Adipose tissue (tissue), 3 donors: ENCODE data around the gene TSPAN33. TPM values are rescaled to one million over a fixed set of nuclear protein-coding genes. Genes with fewer than 3 reads are reported as not detected.
"Not testable (repeated sequence)": the region's sequence is repeated elsewhere in the genome, so short reads cannot be mapped to it uniquely, and the experiment has no call there.

ENCODE experiments used
- H3K27ac ChIP-seq: one replicate; pipeline ENCODE4 v1.5.1; 2013; ENCODE audit warnings: low read depth, low read length
- WGBS, 3 donors: extraction: QIAGEN DNeasy Blood & Tissue Kit; methylation state at CpG; one replicate each; pipeline ENCODE4 v1.1.7; 2013; 5-methylcytosine and 5-hydroxymethylcytosine counted together
- polyA plus RNA-seq, 3 donors: library from polyadenylated mRNA; stranded (reverse); fragments of 200-250 nt; gene quantifications; one replicate each; pipeline ENCODE4 v1.2.3, GENCODE V29; 2013
- donor health status: healthy with polysubstance abuse.
- donor health status: Bipolar disorder and iron deficiency.
- donor health status: healthy.

Gene TSPAN33, protein sequence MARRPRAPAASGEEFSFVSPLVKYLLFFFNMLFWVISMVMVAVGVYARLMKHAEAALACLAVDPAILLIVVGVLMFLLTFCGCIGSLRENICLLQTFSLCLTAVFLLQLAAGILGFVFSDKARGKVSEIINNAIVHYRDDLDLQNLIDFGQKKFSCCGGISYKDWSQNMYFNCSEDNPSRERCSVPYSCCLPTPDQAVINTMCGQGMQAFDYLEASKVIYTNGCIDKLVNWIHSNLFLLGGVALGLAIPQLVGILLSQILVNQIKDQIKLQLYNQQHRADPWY
- polyA plus RNA-seq, result 1 to 10 TPM; 4.2 to 9.2 (median 6.1) TPM

DNA sequence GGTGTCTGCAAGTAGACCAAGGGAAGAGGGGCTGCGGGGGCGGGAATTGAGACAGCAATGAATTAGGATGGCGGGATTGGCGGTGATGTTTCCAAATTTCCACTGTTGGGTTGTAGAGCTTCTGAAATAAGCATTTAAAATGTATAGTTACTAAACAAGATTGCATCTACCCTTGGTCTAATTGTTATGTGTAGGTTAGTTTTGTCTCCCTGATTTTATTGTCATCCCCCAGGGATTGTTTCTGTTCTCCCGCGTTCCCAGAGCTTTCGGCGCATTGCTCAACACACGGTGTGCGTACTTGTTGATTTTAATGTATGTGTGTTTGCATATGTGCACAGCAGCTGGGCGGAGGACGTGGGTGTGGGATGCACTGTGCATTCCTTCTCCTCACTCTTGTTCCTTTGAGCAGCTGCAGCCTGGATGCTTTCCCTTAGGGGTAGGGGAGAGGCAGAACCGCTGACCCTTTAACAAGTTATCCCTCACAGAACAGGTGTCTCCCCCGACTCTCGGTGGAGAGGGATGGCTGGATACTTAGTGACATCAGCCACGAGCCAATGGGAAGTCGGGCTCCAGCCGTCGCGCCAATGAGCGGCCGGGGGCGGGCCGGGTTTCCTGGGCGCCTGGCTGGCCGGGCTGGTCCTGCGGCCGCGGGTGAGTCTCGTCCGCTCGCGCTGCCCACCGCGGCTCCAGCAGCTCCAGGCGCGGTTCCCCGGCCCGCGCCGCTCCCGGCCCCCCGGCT lies at the start of gene TSPAN33:
TSPAN33 (plus strand) TSS at position 613 of the 739 bp plus-strand sequence. CDS start 274 bp downstream, outside the sequence.
- 1 to 2% (median 2%) methylated on average over 33 to 43 of the region's 43 CpGs for WGBS, 3 donors
- H3K27ac ChIP-seq, result no peak within 1 kb of the TSS

DNA sequence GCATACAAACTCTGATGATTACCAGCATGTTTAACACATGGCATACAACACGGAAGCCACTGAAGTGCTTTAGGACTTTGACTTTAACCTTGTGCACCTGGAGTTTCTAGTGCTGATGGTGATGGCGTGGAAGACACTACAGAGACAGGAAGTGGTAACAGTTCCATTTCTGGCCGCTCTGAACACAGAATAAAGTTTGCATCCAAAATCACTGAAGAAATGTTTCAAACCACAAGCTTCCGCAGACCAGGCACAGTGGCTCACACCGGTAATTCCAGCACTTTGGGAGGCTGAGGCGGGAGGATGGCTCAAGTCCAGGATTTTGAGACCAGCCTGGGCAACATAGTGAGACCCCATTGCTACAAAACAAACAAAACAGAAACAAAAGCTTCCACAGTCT lies 49.2 kb upstream of the TSPAN33 start:
- H3K27ac ChIP-seq, result no peak overlapping the region
- WGBS, 3 donors, result 39 to 73% (median 51%) methylated on average over 6 of the region's 6 CpGs

DNA sequence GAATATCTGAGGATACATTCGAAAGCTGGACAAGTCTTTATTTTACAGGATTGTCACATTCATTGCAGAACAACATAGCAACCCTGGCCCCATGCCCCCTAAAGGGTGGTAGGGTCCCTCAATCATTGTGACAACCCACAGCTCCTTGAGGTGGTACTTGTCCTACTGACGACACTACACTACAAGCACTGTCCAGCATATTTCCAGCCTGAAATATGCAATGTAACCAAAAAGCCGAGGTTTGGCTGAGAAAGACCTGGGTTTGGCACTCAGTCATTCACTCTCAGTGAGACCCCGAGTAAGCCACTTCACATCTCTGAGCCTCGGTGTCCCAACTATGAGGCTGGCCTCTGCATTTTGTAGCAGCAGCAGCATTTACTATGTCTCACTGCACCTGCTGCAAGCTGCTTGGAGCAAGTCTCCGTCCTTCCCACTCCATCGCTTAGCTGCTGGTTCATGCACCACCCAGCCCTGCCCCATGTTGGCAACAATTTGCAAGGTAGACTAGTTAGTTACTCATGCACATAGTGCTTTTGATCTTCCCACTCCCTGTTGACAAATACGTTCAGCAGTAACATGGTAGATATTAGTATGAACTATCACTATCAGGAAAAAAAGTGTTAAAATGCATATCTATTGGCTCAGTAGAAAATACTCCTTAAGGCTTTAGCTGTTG lies 46.0 kb upstream of the TSPAN33 start:
- 74 to 91% (median 75%) methylated on average over 8 of the region's 8 CpGs for WGBS, 3 donors
- H3K27ac ChIP-seq, result no peak overlapping the region

DNA sequence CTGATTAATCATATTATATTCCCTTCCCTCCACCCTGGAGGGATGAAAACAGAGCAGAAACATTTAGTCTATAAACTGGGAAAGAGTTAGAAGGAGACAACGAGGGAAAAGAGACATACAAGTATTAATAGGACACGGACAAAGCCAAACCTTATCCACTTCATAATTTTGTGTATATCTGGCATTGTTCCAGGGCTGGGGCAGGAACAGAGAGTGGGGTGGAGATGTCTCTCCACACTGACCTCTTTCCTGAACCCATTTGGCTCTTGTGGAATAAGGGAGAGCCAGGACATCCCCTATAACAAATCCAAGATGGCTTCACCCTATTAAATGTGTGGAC lies 43.7 kb upstream of the TSPAN33 start:
- no peak overlapping the region for H3K27ac ChIP-seq
- 14 to 57% (median 31%) methylated on average over 2 of the region's 2 CpGs for WGBS, 3 donors

DNA sequence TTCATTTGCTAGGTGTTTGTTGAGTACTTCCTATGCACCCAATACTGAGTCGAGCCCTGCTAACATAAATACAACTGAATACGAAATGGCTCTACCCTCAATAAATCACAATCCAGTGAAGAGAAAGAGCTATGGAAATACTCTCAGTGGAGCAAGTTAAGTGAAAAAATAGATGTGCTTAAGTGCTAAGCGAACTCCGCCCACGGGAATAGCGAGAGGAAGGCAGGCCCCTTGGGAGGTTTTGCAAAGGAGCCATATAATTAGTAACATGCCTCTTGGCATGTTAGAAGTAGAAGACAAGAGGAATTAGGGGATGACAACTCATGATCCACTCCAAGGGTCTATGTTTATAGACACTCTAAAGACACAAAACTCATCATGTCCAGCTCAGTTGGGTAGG lies 42.8 kb upstream of the TSPAN33 start:
- 71 to 93% (median 78%) methylated on average over 6 of the region's 6 CpGs for WGBS, 3 donors
- H3K27ac ChIP-seq, result no peak overlapping the region

DNA sequence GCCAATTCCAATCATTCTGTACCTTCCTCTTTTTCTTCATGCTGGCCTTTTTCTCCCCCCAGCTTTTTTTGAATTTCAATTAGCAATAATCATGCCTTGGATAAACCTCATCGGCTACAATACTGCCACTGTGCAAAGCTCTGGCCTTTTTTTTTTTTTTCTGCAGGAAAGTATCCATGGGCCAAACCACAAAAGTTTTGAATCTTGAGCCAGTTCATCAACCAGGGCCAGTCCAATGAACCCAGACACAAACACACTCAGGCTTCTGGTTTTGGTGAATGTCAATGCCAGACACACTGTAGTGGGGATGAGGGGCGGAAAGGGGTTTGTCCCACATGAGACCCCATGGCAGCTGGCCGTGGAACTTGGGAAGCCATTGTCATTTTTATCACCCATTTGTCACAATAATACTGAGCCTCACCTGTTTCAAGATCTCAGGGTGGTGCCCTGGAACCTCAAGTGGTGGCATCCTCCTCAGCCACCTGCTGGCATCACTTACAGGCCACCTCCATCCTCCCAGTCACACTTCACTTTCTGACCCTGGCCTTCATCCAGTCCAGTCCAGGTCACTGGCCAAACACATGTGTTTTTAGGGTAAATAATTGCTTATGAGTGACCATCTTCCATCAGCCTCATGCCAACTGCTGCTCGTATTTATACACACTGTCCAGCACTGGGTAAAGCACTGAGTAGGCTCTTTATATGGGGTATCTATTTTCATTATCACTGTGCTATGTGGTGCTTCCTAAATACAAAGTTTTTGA lies 40.8 kb upstream of the TSPAN33 start:
- 93 to 97% (median 96%) methylated on average over 4 of the region's 4 CpGs for WGBS, 3 donors
- H3K27ac ChIP-seq, result no peak overlapping the region

DNA sequence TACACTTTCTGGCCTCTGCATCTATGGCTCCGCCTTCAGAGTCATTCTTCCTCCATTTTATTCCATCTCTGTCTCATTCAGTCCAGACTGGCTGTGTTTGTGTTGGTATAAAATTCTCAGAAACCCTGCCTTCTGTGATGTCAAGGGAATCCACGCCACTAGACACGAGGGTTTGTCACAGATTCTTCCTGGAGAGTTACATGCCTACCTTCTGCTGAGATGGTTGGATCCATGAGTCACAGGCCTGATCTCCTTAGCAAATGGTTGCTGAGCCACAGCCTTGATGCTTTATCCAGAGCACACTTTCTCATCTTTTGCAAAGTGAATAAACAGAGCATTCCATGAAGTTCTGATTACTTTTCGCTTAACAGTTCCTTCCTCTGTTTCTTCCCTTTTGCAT lies 35.9 kb upstream of the TSPAN33 start:
- no peak overlapping the region for H3K27ac ChIP-seq
- 81 to 93% (median 93%) methylated on average over 4 of the region's 4 CpGs for WGBS, 3 donors

DNA sequence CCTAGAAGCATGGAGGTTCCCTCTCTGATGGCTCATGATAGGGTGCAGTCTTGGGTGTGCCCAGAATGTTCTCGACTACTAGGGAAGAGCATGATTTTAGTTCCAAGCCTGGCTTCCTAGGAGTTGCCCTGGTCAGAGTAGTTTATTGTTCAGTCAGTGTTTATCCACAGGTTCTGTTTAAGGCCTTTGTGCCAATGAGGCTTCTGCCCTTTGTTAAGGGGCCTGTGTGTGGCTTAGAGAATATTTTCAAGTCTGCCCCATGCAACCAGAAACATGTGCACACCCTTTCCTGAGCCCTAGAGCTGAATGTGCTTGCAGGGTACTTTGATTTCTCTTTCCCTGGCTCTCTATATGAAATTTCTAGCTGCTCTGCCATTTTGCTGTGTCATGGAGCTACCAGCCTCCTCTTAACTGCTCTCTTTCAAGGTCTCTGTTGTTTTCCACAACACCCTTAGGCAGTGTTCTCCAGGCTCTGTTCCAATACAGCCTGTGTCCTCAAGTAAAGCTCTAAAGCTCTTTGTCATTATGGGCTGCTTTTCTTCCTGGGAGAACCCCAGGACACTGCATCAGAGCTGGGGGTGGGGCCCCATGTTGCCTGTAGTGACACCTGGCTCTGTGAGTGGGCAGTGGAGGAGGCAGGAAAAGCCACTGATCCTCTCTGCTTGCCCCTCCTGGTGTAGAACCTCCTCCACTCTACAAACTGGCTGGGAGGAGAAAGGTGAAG lies 34.1 kb upstream of the TSPAN33 start:
- WGBS, 3 donors, result 88 to 100% (median 94%) methylated on average over 1 of the region's 1 CpG
- H3K27ac ChIP-seq, result no peak overlapping the region

DNA sequence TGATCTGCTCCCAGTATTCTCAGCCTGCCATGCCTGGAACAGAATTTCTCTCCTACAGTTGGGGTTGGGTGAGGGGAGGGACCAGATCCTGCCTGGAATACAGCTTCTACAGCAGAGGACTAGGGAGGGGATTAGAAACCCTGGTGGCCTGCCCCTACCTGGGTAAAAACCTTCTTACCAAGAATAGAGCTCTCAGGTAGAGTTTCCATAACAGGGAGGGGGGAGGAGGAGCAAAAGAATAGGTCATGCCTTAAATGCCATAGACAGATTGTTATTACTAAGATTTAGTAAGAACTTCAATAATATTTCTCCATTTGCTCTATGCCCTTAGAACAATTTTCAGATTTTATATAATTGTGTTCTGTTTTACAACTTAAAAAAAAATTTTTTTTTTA lies 33.5 kb upstream of the TSPAN33 start:
- H3K27ac ChIP-seq, result no peak overlapping the region

DNA sequence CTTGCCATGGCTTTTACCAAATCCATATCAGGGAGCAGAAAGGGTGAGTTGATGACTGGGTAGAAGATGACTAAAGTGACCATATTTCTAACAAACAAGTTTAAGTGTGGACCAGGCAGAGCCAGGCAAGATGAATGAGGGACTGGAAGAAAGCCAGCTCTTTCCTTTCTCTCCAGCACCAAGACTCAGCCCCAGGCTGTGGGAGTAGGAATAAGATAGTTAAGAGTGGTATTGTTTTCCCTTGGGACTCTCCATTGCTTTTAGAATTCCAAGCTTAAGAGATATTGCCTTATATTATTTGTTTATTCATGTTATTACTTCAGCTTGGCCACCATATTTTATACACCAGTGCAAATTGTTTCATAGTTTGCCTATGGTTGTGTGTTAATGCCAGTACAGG lies 28.8 kb upstream of the TSPAN33 start:
- no peak overlapping the region for H3K27ac ChIP-seq

DNA sequence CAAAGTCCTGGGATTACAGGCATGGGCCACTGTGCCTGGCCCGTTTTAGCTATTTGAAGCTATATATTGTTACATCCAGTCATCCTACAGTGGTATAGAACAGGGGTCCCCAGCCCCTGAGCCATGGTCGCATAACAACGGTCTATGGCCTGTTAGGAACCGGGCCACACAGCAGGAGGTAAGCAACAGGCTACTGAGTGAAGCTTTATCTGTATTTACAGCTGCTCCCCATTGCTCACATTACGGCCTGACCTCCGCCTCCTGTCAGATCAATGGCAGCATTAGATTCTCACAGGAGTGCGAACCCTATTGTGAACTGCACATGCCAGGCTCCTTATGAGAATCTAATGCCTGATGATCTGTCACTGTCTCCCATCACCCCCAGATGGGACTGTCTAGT lies 26.3 kb upstream of the TSPAN33 start:
- 88 to 92% (median 92%) methylated on average over 7 of the region's 7 CpGs for WGBS, 3 donors
- no peak overlapping the region for H3K27ac ChIP-seq

DNA sequence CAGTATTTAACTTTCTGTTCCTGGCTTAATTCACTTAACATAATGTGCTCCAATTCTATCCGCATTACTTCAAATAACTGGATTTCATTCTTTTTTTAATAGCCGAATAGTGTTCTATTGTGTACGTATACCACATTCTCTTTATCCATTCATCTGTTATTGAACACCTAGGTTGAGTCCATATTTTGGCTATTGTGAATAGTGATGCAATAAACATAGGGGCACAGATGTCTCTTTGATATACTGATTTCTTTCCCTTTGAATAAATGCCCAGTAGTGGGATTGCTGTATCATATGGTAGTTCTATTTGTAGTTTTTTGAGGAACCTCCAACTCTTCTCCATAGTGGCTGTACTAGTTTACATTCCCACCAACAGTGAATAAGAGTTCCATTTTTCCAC lies 25.5 kb upstream of the TSPAN33 start:
- H3K27ac ChIP-seq, result no peak overlapping the region
- WGBS, 3 donors, result 88 to 98% (median 98%) methylated on average over 3 of the region's 3 CpGs

DNA sequence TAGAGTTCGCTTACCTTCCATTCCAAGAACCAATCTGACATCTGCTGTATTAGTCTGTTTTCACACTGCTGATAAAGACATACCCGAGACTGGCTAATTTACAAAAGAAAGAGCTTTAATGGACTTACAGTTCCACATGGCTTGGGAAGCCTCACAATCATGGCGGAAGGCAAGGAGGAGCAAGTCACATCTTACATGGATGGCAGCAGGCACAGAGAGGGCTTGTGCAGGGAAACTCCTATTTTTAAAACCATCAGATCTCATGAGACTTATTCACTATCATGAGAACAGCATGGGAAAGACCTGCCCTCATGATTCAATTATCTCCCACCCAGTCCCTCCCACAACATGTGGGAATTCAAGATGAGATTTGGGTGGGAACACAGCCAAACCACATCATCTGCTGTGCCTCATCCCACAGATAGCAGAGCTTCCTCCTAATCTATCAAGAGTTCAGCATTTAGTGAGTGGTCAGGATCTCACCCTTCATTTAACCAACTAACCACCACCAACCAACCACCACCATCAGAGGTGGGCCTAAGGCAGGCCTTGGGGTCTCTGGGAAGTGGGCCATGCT lies 22.9 kb upstream of the TSPAN33 start:
- WGBS, 3 donors, result 76 to 93% (median 86%) methylated on average over 3 of the region's 3 CpGs
- not testable (repeated sequence) for H3K27ac ChIP-seq

DNA sequence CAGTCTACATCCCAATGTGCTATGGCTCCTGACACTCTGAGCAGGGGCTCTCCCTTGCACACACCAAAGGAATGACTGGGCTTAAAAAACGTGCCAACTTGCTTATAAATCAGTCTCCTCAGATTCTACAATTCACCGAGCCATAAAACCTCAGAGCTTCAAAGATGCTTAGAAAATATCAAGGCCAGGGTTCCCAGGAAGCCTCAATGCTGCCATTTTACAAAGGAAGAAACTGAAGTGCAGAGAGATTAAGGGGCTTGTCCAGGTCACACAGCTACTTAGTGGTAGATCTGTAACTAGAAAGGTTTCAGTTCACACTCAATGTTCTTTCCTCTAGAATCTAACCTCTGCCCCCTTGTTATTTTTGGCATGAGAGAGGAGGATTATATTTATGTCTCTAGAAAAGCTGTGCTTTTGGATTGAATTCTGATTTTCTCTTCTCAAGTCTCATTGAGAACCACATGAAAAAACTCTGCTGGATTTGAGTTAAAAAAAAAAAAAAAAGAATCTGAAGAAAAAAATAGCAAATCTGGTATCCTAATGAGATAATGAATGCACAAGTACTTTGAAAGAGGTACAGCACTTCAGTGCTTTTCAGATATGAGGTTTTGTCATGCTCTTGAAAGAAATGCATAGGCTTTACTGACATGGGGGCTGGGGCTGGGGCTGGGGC lies 22.3 kb upstream of the TSPAN33 start:
- H3K27ac ChIP-seq, result no peak overlapping the region
- WGBS, 3 donors, result 55 to 79% (median 65%) methylated on average over 2 of the region's 2 CpGs

DNA sequence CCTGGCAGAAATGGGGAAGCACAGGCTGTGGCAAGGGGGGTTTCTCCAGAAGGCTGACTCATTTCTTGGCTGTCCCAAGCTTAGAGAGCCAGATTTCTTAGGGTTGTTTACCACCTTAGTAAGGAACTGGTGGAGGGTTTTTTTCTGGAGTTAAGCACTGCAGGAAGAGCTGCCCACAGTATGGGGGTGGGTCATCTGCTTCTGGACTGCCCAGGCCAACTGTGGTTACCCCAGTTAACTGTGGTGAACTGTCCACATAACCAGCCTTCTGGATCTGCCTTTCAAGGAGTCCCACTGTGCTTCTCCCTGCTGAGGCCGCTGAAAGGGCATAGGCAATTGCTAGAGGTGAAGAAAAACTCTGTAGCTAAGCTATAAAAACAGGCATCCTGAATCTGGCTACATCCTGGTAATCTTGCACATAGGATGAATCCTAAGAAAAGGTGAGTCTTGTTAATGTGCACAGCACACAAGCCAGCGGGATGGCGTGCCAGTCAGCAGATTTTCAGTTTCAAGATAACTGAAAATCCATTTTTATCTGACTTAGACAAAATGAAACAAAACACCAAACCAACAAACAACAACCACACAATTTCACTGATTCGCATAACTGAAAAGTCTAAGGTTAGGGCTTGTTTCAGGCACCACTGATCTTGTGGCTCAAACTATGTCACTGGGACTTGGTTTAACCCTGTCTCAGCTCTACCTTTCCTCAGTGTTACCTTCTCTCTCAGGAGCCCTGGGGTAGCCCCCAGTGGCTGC lies 21.6 kb upstream of the TSPAN33 start:
- 76 to 85% (median 83%) methylated on average over 4 of the region's 4 CpGs for WGBS, 3 donors
- no peak overlapping the region for H3K27ac ChIP-seq

DNA sequence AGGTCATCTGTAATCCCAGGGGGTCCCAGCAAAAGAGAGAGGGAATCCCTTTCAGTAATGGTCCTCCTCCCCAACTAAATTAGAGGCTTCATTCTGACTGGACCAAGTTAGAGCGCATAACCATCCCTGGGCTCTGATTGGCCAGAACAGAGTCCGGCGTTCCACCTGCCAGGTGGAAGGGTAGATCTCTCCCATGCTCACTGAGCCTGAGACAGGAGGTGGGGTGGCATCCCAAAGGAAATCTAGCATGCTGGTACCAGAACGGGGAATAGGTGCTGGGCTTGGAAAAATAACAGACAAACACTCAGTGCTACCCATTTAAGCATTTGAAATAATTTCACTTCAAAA lies 21.0 kb upstream of the TSPAN33 start:
- H3K27ac ChIP-seq, result no peak overlapping the region
- 82 to 94% (median 94%) methylated on average over 4 of the region's 4 CpGs for WGBS, 3 donors

DNA sequence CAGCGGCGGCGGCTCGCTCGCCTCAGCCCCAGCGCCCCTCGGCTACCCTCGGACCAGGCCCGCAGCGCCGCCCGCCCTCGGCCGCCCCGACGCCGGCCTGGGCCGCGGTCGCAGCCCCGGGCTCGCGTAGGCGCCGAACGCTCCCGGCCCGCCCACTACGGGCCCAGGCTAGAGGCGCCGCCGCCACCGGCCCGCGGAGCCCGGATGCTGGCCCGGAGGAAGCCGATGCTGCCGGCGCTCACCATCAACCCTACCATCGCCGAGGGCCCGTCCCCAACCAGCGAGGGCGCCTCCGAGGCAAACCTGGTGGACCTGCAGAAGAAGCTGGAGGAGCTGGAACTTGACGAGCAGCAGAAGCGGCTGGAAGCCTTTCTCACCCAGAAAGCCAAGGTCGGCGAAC lies 18.2 kb upstream of the TSPAN33 start:
- WGBS, 3 donors, result 37 to 54% (median 50%) methylated on average over 25 to 49 of the region's 50 CpGs
- no peak overlapping the region for H3K27ac ChIP-seq
